Measurements from ENCODE around the gene CD4.

CD4 gene

DNA sequence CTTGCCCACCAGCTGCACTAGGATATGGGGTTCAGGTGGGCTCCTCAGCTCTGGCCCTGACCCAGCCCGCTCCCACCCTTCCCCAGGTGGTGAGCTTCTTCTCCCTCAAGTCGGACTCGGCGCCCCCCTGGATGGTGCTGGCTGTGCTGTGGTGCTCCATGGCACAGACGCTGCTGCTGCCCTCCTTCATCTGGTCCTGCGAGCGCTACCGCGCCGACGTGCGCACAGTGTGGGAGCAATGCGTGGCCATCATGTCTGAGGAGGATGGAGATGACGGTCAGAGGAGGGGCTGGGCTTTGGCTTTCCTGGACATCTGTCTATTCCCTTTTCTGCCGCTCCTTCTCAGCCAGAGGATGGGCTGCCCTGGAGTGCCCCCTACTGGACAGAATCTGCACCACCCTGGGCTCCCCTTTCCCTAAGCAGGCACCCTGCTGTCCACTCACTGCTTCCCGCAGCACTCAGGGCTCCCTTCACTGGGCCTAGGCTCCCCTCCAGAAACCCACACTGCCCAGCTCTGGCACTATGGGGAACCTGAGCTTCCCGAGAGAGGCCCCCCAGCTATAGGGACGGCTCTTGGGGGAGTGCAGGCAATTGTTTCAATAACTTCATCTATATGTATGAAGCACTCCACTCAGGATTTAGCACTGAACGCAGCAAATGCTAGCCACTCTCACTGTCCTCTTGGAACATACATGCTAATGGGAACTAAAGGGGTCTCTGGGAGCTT, 36.2 kb downstream of the CD4 start:
- H3K4me3 ChIP-seq (ENCODE audit: low read depth, low read length): no peak overlapping the region
- TF ChIP-seq, protein P1, sequence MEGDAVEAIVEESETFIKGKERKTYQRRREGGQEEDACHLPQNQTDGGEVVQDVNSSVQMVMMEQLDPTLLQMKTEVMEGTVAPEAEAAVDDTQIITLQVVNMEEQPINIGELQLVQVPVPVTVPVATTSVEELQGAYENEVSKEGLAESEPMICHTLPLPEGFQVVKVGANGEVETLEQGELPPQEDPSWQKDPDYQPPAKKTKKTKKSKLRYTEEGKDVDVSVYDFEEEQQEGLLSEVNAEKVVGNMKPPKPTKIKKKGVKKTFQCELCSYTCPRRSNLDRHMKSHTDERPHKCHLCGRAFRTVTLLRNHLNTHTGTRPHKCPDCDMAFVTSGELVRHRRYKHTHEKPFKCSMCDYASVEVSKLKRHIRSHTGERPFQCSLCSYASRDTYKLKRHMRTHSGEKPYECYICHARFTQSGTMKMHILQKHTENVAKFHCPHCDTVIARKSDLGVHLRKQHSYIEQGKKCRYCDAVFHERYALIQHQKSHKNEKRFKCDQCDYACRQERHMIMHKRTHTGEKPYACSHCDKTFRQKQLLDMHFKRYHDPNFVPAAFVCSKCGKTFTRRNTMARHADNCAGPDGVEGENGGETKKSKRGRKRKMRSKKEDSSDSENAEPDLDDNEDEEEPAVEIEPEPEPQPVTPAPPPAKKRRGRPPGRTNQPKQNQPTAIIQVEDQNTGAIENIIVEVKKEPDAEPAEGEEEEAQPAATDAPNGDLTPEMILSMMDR (IDR thresholded peaks at IDR 0.05; ENCODE audit: borderline replicate concordance, insufficient read depth, low read depth, low read length): peak; percentile 93

GRCh38 chr12:6826125-6826733, 36.9 kb downstream of the CD4 start:
- TF ChIP-seq, protein P1 (IDR thresholded peaks at IDR 0.05; ENCODE audit: borderline replicate concordance, insufficient read depth, low read depth, low read length): no peak
- H3K4me3 ChIP-seq (ENCODE audit: low read depth, low read length): no peak overlapping the region

DNA sequence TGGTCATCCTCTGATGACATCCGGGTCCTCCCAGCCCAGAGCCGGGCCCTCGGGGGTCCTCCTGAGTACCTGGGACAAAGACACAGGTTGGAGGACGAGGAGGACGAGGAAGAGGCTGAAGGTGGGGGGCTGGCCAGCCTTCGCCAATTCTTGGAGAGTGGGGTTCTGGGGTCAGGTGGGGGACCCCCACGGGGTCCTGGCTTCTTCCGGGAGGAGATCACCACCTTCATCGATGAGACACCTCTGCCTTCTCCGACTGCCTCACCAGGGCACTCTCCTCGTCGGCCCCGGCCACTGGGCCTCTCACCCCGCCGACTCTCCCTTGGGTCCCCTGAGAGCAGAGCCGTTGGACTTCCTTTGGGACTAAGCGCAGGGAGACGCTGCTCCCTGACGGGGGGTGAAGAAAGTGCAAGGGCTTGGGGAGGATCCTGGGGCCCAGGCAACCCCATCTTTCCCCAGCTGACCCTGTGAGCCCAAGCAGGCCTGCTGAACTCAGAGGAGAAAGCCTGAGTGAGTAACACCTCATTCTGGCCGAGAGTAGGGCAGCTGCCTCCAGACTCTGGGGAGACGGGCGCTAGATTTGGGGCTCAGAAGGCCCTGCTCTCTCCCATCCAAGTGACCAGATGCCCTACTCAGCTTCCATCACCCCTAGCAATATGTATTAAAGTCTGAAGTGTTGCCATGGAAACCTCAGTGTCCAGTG, 37.6 kb downstream of the CD4 start:
- H3K4me3 ChIP-seq (ENCODE audit: low read depth, low read length): no peak overlapping the region
- TF ChIP-seq, protein P1 (IDR thresholded peaks at IDR 0.05; ENCODE audit: borderline replicate concordance, insufficient read depth, low read depth, low read length): no peak

DNA sequence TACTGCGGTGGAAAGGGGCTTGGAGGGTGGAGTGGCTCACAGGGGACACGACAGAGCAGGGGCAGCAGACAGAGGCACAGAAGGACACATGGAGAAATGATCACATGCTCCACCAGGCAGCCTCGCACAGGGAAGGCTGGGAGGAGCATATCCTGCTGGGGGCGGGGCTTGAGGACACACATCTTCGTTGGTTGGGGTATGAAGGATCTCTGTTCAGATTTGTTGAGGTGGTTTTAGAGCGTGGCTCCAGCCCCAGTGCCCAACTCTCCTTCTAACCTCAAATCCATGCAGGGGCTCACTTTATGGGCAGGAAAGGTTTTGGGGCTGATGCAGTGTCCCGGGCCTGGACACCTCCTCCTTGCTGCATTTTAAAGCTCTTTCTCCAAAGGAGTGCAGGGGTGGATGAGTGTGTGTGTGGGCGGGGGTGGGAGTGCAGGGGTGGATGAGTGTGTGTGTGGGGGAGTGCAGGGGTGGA, 38.1 kb downstream of the CD4 start:
- no peak overlapping the region for H3K4me3 ChIP-seq (ENCODE audit: low read depth, low read length)
- TF ChIP-seq, protein P1 (IDR thresholded peaks at IDR 0.05; ENCODE audit: borderline replicate concordance, insufficient read depth, low read depth, low read length): no peak

DNA sequence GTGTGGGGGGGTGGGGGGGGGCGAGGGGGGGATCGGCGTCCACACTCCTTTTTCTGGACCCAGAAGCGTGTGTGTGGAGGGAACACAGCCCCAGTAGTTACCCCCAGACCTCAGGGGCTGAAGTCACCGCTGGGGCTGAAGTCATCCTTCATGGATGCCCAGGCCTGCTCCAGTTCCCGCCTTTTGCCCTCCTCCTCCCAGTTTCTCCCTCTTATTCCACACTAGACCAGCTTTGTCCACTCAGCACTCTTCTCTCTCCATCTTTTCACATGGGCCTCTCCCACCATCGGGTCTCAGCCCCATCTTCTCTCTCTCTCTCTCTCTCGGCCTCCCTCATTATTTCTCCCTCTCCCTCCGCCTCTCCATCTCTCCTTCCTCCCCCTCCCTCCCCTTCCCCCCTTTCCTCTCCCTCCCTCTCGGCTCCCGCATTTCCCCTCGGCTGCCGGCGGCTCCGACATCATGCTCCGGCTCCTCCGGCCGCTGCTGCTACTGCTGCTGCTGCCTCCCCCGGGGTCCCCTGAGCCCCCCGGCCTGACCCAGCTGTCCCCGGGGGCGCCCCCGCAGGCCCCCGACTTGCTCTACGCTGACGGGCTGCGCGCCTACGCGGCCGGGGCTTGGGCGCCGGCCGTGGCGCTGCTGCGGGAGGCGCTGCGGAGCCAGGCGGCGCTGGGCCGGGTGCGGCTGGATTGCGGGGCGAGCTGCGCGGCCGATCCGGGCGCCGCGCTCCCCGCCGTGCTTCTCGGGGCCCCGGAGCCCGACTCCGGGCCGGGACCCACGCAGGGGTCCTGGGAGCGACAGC, 38.9 kb downstream of the CD4 start, which contains the start of gene P3H3:
TSS of gene P3H3 (plus strand) at position 426 of the 799 bp plus-strand sequence. CDS start at position 460, 34 bp downstream.
- peak within 1 kb of the TSS; percentile 45 for H3K4me3 ChIP-seq (ENCODE audit: low read depth, low read length)
- TF ChIP-seq, protein P1 (IDR thresholded peaks at IDR 0.05; ENCODE audit: borderline replicate concordance, insufficient read depth, low read depth, low read length): no peak

DNA sequence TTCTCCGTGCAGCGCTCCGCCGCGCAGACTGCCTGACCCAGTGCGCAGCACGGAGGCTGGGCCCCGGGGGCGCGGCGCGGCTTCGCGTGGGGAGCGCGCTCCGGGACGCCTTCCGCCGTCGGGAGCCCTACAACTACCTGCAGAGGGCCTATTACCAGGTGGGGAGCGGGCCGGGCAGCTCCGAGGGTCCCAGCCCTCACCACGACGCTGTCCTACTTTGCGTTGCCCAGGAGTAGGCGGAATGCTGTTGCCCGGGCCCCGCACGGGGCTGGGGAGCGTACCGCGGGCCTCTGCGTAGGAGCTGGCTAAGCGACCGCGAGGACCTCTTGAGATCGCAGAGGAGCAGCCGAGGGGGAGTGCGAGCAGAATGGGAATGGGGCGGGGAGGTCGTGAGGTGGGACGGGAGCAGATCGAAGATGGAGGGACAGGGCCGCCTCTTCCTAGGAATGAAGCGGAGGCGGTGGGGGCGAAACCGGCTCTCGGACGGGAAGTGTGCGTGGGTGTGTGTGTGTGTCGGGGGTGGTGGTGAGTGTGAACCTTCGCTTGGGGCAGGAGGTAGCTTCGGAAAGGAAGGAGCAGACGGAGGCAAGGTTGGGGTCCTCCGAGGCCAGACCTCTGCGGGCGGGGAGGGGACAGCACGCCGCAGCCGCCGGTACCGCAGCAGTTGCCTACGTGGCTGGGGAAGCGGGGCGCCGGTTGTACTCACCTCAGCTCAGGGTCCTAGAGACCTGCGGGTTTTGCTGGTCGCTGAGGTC, 39.6 kb downstream of the CD4 start:
- TF ChIP-seq, protein P1 (IDR thresholded peaks at IDR 0.05; ENCODE audit: borderline replicate concordance, insufficient read depth, low read depth, low read length): no peak

More for the DNA sequence above, 39.6 kb downstream of the CD4 start:
- H3K4me3 ChIP-seq (ENCODE audit: low read depth, low read length): peak overlapping the region; percentile 45
